SU-DHL-6 (cell line): ENCODE data around the gene NOTUM.

Source experiments
- EZH2phosphoT487 ChIP-seq: fragments of 200-600 bp; sonication (generic), shearing (Covaris generic); conservative IDR thresholded peaks from 2 replicates; pipeline ENCODE4 v1.6.1; 2018; ENCODE audit warnings: mild to moderate bottlenecking, antibody characterized with exemption, low read length, moderate library complexity, mixed read lengths
- TF ChIP-seq, protein P1 (sequence below): fragments of 200-600 bp; sonication (generic); IDR thresholded peaks from one replicate; pipeline ENCODE4 v1.5.1; 2017; ENCODE audit warnings: antibody characterized with exemption, mild to moderate bottlenecking, low read length, moderate library complexity; ENCODE audit not compliant: insufficient read depth, poor library complexity, severe bottlenecking

DNA sequence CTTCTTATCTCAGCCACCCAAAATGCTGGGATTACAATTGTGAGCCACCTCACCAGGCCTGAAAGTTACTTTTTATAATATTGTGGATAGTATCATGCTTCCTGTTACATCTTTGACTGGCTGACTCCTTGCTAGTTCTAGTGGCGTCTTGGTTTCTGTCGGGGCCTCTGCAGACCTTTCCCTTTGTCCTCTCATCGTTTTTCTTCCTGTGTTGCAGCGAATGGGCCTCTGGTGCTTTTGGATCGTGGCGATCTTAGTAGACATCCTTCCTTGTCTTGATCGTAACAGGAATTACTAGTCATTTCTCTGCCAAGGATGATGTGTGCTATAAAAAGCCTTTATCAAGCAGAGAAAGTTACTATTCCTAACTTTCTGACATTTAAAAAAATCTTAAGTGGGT lies 37.2 kb upstream of the NOTUM start:
- TF ChIP-seq EZH2phosphoT487, result no peak
- TF ChIP-seq, protein P1, sequence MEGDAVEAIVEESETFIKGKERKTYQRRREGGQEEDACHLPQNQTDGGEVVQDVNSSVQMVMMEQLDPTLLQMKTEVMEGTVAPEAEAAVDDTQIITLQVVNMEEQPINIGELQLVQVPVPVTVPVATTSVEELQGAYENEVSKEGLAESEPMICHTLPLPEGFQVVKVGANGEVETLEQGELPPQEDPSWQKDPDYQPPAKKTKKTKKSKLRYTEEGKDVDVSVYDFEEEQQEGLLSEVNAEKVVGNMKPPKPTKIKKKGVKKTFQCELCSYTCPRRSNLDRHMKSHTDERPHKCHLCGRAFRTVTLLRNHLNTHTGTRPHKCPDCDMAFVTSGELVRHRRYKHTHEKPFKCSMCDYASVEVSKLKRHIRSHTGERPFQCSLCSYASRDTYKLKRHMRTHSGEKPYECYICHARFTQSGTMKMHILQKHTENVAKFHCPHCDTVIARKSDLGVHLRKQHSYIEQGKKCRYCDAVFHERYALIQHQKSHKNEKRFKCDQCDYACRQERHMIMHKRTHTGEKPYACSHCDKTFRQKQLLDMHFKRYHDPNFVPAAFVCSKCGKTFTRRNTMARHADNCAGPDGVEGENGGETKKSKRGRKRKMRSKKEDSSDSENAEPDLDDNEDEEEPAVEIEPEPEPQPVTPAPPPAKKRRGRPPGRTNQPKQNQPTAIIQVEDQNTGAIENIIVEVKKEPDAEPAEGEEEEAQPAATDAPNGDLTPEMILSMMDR, result no peak
